Thyroid gland (tissue), 4 donors: ENCODE data around the gene TNS2. TPM values are rescaled to one million over a fixed set of nuclear protein-coding genes. Genes with fewer than 3 reads are reported as not detected.
"Not testable (repeated sequence)": the region's sequence is repeated elsewhere in the genome, so short reads cannot be mapped to it uniquely, and the experiment has no call there.

ENCODE experiments used
- DNase-seq, 2 donors: peaks; one replicate each; pipeline ENCODE4 v3.0.0-alpha.2; 2019
- H3K27ac ChIP-seq, 3 donors: fragments of 200-600 bp; sonication (generic); 1 replicate in 2 of 3; 2 replicates in 1 of 3; pipeline ENCODE4 v1.5.1; 2016 to 2019; ENCODE audit warnings: mild to moderate bottlenecking in 1 of 3, moderate library complexity in 1 of 3
- H3K27me3 ChIP-seq: fragments of 200-600 bp; sonication (generic); one replicate; pipeline ENCODE4 v1.5.1; 2019
- H3K36me3 ChIP-seq, 2 donors: fragments of 200-600 bp; sonication (generic); one replicate each; pipeline ENCODE4 v1.5.1; 2016 to 2019
- H3K4me1 ChIP-seq, 2 donors: fragments of 200-600 bp; sonication (generic); one replicate each; pipeline ENCODE4 v1.5.1; 2017 to 2019
- H3K4me3 ChIP-seq, 3 donors: fragments of 200-600 bp; sonication (generic); replicated peaks in 1 of 3; 1 replicate in 2 of 3; 2 replicates in 1 of 3; pipeline ENCODE4 v1.5.1; 2016; ENCODE audit warnings: mild to moderate bottlenecking in 1 of 3
- H3K9me3 ChIP-seq: fragments of 200-600 bp; sonication (generic); one replicate; pipeline ENCODE4 v1.5.1; 2017
- POLR2A ChIP-seq, 2 donors: fragments of 450-650 bp; IDR thresholded peaks; one replicate each; pipeline ENCODE4 v1.6.1; 2017; ENCODE audit warnings: antibody characterized with exemption in 2 of 2, mild to moderate bottlenecking in 2 of 2, moderate library complexity in 1 of 2
- WGBS, 2 donors: methylation state at CpG; one replicate each; pipeline ENCODE4 v1.1.5; 2017; 5-methylcytosine and 5-hydroxymethylcytosine counted together
- intact Hi-C: fragments of 100-400 bp; cut with DNase I; formaldehyde crosslinking; loops from one replicate; pipeline ENCODE4 v1.15.1; 2023
- total RNA-seq, 4 donors: library from RNA; depleted of rRNA; stranded (reverse); fragments of >200 nt; gene quantifications; one replicate each; pipeline ENCODE4 v1.2.3, GENCODE V29; 2016
- TF ChIP-seq, protein P1 (sequence below), 6 experiments: fragments of 200-600 bp in 3 of 6; fragments of 450-650 bp in 3 of 6; sonication (generic) in 3 of 6; IDR thresholded peaks; one replicate each; pipeline ENCODE4 v1.5.1; 2016 to 2019; ENCODE audit warnings: antibody characterized with exemption in 6 of 6, mild to moderate bottlenecking in 2 of 6, inconsistent platforms in 1 of 6, moderate library complexity in 1 of 6

TNS2 gene
- total RNA-seq, 4 donors from 2014 or later, result 86.7 to 179 (median 114) TPM

- intact Hi-C loops, result no loop called here
- H3K36me3 ChIP-seq, result peaks cover 3 to 4% of the 10 kb centered on the region in 2 donors
- H3K4me1 ChIP-seq, result peaks cover 45 to 52% of the 10 kb centered on the region in 2 donors
- H3K27me3 ChIP-seq, result no peaks in the 10 kb centered on the region
- WGBS, 2 donors, result 46 to 56% methylated on average over 3 of the region's 3 CpGs
- H3K9me3 ChIP-seq, result no peaks in the 10 kb centered on the region
- DNase-seq, result no peak
- TF ChIP-seq, protein P1, sequence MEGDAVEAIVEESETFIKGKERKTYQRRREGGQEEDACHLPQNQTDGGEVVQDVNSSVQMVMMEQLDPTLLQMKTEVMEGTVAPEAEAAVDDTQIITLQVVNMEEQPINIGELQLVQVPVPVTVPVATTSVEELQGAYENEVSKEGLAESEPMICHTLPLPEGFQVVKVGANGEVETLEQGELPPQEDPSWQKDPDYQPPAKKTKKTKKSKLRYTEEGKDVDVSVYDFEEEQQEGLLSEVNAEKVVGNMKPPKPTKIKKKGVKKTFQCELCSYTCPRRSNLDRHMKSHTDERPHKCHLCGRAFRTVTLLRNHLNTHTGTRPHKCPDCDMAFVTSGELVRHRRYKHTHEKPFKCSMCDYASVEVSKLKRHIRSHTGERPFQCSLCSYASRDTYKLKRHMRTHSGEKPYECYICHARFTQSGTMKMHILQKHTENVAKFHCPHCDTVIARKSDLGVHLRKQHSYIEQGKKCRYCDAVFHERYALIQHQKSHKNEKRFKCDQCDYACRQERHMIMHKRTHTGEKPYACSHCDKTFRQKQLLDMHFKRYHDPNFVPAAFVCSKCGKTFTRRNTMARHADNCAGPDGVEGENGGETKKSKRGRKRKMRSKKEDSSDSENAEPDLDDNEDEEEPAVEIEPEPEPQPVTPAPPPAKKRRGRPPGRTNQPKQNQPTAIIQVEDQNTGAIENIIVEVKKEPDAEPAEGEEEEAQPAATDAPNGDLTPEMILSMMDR (IDR thresholded peaks at IDR 0.05), result no peak
- no peak for TF ChIP-seq POLR2A (IDR thresholded peaks at IDR 0.05)
- peak overlapping the region in 2 of 3 donors; percentile 1 to 40 for H3K27ac ChIP-seq
- no peak overlapping the region for H3K4me3 ChIP-seq
These were observed 38.0 kb upstream of the TNS2 start for GRCh38 chr12:53011889-53012288.

DNA sequence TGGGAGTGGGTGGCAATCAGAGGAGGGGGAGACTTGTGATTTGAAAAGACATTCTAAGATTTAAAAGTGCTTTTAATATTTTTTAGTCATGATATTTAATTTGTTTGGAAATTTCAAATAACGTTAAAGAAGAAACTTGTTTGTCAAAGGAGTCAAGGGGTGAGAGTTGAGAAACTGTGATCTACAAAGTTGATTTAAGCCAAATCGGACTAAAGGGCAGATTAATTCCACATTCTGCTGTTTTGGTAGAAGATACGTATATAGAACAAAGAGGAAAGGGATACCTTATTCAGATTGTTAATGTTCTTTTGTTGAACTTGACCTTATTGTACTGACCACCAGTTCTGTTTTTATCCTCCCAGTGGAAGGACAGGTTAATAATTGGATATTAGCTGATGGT, 36.9 kb upstream of the TNS2 start:
- intact Hi-C loops, result no loop called here

DNA sequence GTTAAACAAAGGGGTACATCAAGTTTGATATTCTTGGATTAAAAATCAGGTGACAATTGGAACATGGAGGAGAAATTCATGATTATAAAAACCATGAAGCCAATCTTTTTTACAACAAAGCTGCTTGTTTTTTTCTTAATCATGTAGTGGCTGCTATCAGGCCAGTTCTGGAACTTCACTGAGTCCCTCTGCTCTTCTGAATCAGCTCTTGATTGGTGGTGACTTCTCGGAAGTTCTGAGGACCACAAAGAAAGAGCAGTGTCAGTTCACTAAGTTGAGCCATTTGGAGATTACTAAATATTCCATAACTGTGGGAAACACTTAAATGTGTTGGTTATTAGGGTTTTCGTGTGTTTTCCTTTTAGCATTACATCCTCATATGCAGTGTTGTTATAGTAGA, 35.2 kb upstream of the TNS2 start:
- no peaks in the 10 kb centered on the region for H3K27me3 ChIP-seq
- intact Hi-C loops, result no loop called here
- no peak overlapping the region for H3K4me3 ChIP-seq
- TF ChIP-seq POLR2A (IDR thresholded peaks at IDR 0.05), result no peak
- TF ChIP-seq, protein P1 (IDR thresholded peaks at IDR 0.05), result no peak
- no peak overlapping the region for H3K27ac ChIP-seq
- 89 to 96% methylated on average over 2 of the region's 2 CpGs for whole genome bisulfite sequencing, 2 donors
- peaks cover 26 to 31% of the 10 kb centered on the region in 2 donors for H3K36me3 ChIP-seq
- H3K4me1 ChIP-seq, result peaks cover 21 to 23% of the 10 kb centered on the region in 2 donors
- H3K9me3 ChIP-seq, result no peaks in the 10 kb centered on the region
- no peak for DNase-seq

More for the DNA sequence above, 36.9 kb upstream of the TNS2 start:
- H3K9me3 ChIP-seq, result no peaks in the 10 kb centered on the region
- H3K4me1 ChIP-seq, result peaks cover 38 to 41% of the 10 kb centered on the region in 2 donors
- H3K27ac ChIP-seq, result no peak overlapping the region
- H3K27me3 ChIP-seq, result no peaks in the 10 kb centered on the region
- H3K4me3 ChIP-seq, result no peak overlapping the region
- no peak for TF ChIP-seq POLR2A (IDR thresholded peaks at IDR 0.05)
- TF ChIP-seq, protein P1 (IDR thresholded peaks at IDR 0.05), result no peak
- 83 to 86% methylated on average over 3 of the region's 3 CpGs for WGBS, 2 donors
- H3K36me3 ChIP-seq, result peaks cover 11 to 14% of the 10 kb centered on the region in 2 donors
- DNase-seq, result no peak

DNA sequence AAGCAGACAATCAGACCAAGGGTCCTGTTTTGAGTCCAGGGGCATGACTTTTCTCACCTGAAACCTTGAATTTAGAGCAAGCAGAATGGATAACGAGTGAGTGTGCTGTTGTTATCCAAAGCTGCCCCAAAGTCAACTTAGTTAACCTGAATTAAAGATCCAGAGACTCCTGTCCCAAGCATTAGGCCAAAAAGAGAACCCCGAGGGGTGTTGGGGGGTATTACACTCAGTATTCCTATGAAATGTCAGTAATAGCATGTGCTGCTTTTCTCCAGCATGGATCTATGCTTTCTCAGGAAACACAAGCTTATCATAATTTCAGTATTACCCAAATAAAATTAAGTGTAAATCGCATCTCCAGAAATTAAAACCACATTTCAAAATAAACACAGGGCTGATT, 24.6 kb upstream of the TNS2 start:
- no peak overlapping the region for H3K27ac ChIP-seq
- no peaks in the 10 kb centered on the region for H3K27me3 ChIP-seq
- WGBS, 2 donors, result 83 to 89% methylated on average over 3 of the region's 3 CpGs
- no peaks in the 10 kb centered on the region for H3K4me1 ChIP-seq
- TF ChIP-seq, protein P1 (IDR thresholded peaks at IDR 0.05), result no peak
- DNase-seq, result no peak
- H3K4me3 ChIP-seq, result no peak overlapping the region
- H3K36me3 ChIP-seq, result peaks cover 81 to 85% of the 10 kb centered on the region in 2 donors
- no peaks in the 10 kb centered on the region for H3K9me3 ChIP-seq
- intact Hi-C loops, result no loop called here

DNA sequence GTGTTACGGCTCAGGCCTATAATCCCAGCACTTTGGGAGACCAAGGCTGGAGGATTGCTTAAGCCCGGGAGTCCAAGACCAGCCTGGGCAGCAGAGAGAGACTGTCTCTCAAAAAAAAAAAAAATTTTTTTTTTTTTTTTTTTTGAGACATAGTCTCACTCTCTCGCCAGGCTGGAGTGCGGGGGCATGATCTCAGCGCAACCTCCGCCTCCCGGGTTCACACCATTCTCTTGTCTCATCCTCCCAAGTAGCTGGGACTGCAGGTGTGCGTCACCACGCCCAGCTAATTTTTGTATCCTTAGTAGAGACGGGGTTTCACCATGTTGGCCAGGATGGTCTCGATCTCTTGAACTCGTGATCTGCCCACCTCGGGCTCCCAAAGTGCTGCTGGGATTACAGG, 22.9 kb upstream of the TNS2 start:
- DNase-seq, H3K9me3 ChIP-seq, H3K27me3 ChIP-seq, H3K27ac ChIP-seq, H3K4me1 ChIP-seq, intact Hi-C loops, H3K4me3 ChIP-seq: not testable (repeated sequence)
- 88 to 92% methylated on average over 13 of the region's 13 CpGs for WGBS, 2 donors
- H3K36me3 ChIP-seq, result peaks cover 80 to 86% of the 10 kb centered on the region in 2 donors

DNA sequence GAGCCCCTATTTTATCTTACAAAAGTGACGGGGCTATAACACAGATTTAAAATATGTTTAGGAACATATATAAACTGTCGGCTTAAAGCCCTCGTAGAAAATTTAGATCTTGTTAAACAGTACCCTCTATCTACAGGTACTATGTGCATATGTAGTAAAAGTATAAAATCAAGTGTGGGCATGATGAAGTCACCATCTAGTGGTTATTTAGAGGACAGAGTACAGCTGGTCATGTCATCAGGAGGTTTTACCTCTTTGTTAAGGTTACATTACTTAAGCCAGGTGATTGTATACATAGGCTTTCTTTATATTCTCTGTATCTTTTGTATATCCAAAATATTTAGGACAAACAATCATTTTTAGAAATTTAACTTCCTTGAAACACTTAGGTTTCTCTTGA, 18.2 kb upstream of the TNS2 start:
- TF ChIP-seq POLR2A (IDR thresholded peaks at IDR 0.05), result no peak
- TF ChIP-seq, protein P1 (IDR thresholded peaks at IDR 0.05), result no peak
- WGBS, 2 donors, result 95% methylated on average over 3 of the region's 3 CpGs
- intact Hi-C loops, result no loop called here

GRCh38 chr12:53033832-53034231, 16.0 kb upstream of the TNS2 start:
- H3K27ac ChIP-seq, H3K4me1 ChIP-seq, H3K9me3 ChIP-seq, intact Hi-C loops, H3K4me3 ChIP-seq, DNase-seq, H3K27me3 ChIP-seq: not testable (repeated sequence)
- peaks cover 85 to 89% of the 10 kb centered on the region in 2 donors for H3K36me3 ChIP-seq
- 85 to 92% methylated on average over 10 of the region's 10 CpGs for WGBS, 2 donors

More for the DNA sequence above, 18.2 kb upstream of the TNS2 start:
- H3K9me3 ChIP-seq, result no peaks in the 10 kb centered on the region
- no peak overlapping the region for H3K27ac ChIP-seq
- H3K4me3 ChIP-seq, result no peak overlapping the region
- H3K27me3 ChIP-seq, result no peaks in the 10 kb centered on the region
- no peak for DNase-seq
- no peaks in the 10 kb centered on the region for H3K4me1 ChIP-seq
- H3K36me3 ChIP-seq, result peaks cover 81 to 83% of the 10 kb centered on the region in 2 donors
